SU-DHL-6 (cell line): ENCODE results near the gene NAP1L1.

ENCODE experiments used
- H2AFZ ChIP-seq: fragments of 200-600 bp; sonication (generic); 2 replicates; pipeline ENCODE4 v1.6.1; 2014; ENCODE audit warnings: low read depth, mild to moderate bottlenecking, moderate library complexity, mixed read lengths, antibody characterized with exemption, low read length; ENCODE audit not compliant: severe bottlenecking
- H3F3A ChIP-seq: fragments of 200-600 bp; shearing (Covaris generic); 2 replicates; pipeline ENCODE4 v1.6.0; 2016; ENCODE audit warnings: antibody characterized with exemption, mild to moderate bottlenecking; ENCODE audit not compliant: insufficient read depth
- H3K27ac ChIP-seq: fragments of 200-600 bp; sonication (generic); 2 replicates; pipeline ENCODE4 v1.5.1; 2016; ENCODE audit warnings: low read depth, mild to moderate bottlenecking, low read length, moderate library complexity, mixed read lengths
- H3K27me3 ChIP-seq: fragments of 200-600 bp; sonication (generic), shearing (Covaris generic); 2 replicates; pipeline ENCODE4 v1.6.0; 2014; ENCODE audit warnings: mild to moderate bottlenecking, low read length
- H3K36me3 ChIP-seq: fragments of 200-600 bp; sonication (generic); 2 replicates; pipeline ENCODE4 v1.6.1; 2014; ENCODE audit warnings: mild to moderate bottlenecking, low read length, mixed read lengths
- H3K4me2 ChIP-seq: fragments of 300-600, 200-600 bp; shearing (Covaris generic), sonication (generic); 2 replicates; pipeline ENCODE4 v1.6.0; 2014; ENCODE audit warnings: low read length, low read depth, mild to moderate bottlenecking; ENCODE audit not compliant: poor library complexity, severe bottlenecking
- H3K4me3 ChIP-seq: fragments of 200-600 bp; sonication (generic); 2 replicates; pipeline ENCODE4 v1.5.1; 2014; ENCODE audit warnings: antibody characterized with exemption, low read length, mild to moderate bottlenecking, mixed read lengths; ENCODE audit not compliant: insufficient read depth, poor library complexity, severe bottlenecking
- H3K79me2 ChIP-seq: fragments of 200-600 bp; sonication (generic); 2 replicates; pipeline ENCODE4 v1.6.1; 2014; ENCODE audit warnings: mild to moderate bottlenecking, low read length, moderate library complexity; ENCODE audit not compliant: insufficient read depth
- H3K9ac ChIP-seq: fragments of 200-600 bp; sonication (generic); 2 replicates; pipeline ENCODE4 v1.7.0; 2014; ENCODE audit warnings: mild to moderate bottlenecking, low read length
- H3K9me2 ChIP-seq: fragments of 200-600 bp; sonication (generic); replicated peaks from 2 replicates; pipeline ENCODE4 v1.6.1; 2014; ENCODE audit warnings: low read length; ENCODE audit not compliant: insufficient read depth
- H3K9me3 ChIP-seq: fragments of 200-600 bp; sonication (generic); 2 replicates; pipeline ENCODE4 v1.6.1; 2014; ENCODE audit warnings: low read length, mixed read lengths; ENCODE audit not compliant: insufficient read depth
- H4K20me1 ChIP-seq: fragments of 200-600 bp; sonication (generic); 2 replicates; pipeline ENCODE4 v1.6.1; 2014; ENCODE audit warnings: low read depth, mild to moderate bottlenecking, antibody characterized with exemption, low read length, moderate library complexity, mixed read lengths
- CTCF ChIP-seq: fragments of 200-600 bp; sonication (generic); IDR thresholded peaks from one replicate; pipeline ENCODE4 v1.5.1; 2017; ENCODE audit warnings: antibody characterized with exemption, mild to moderate bottlenecking, low read length, moderate library complexity; ENCODE audit not compliant: insufficient read depth, poor library complexity, severe bottlenecking
- EZH2phosphoT487 ChIP-seq: fragments of 200-600 bp; sonication (generic), shearing (Covaris generic); conservative IDR thresholded peaks from 2 replicates; pipeline ENCODE4 v1.6.1; 2018; ENCODE audit warnings: mild to moderate bottlenecking, antibody characterized with exemption, low read length, moderate library complexity, mixed read lengths

NAP1L1 gene

GRCh38 chr12:76084863-76085519 is 506 bp upstream of the NAP1L1 start:
- Histone ChIP-seq H3K4me3 (peak overlapping the region; percentile 74), H3K9me2 (no peaks in the 10 kb centered on the region), H4K20me1 (peaks cover 28% of the 10 kb centered on the region), H3F3A (no peaks in the 10 kb centered on the region), H3K27ac (peak overlapping the region; percentile 18; the same call in 1 of the 2 replicates), H3K79me2 (peaks cover 44% of the 10 kb centered on the region), H3K4me2 (peak overlapping the region; percentile 58), H3K9me3 (no peaks in the 10 kb centered on the region), H3K36me3 (peaks cover 9% of the 10 kb centered on the region; the same call in 1 of the 2 replicates), H3K27me3 (no peaks in the 10 kb centered on the region), H3K9ac (peak overlapping the region; percentile 93), H2AFZ (peak overlapping the region; percentile 62)
- TF ChIP-seq EZH2phosphoT487, result no peak
- TF ChIP-seq CTCF, result peak; percentile 52

GRCh38 chr12:76083246-76083903 is 1.1 kb downstream of the NAP1L1 start:
- Histone ChIP-seq H3F3A (0 out of 2 replicates have a peak, but pooled peaks cover 5% of the 10 kb centered on the region), H3K79me2 (peaks cover 60% of the 10 kb centered on the region), H4K20me1 (peaks cover 43% of the 10 kb centered on the region), H3K4me2 (peak overlapping the region; percentile 96), H2AFZ (peak overlapping the region; percentile 86), H3K9ac (peak overlapping the region; percentile 93), H3K36me3 (peaks cover 10% of the 10 kb centered on the region), H3K4me3 (peak overlapping the region; percentile 74), H3K27me3 (no peaks in the 10 kb centered on the region), H3K9me2 (no peaks in the 10 kb centered on the region), H3K9me3 (no peaks in the 10 kb centered on the region), H3K27ac (peak overlapping the region; percentile 81)
- TF ChIP-seq CTCF (no peak), EZH2phosphoT487 (no peak)

DNA sequence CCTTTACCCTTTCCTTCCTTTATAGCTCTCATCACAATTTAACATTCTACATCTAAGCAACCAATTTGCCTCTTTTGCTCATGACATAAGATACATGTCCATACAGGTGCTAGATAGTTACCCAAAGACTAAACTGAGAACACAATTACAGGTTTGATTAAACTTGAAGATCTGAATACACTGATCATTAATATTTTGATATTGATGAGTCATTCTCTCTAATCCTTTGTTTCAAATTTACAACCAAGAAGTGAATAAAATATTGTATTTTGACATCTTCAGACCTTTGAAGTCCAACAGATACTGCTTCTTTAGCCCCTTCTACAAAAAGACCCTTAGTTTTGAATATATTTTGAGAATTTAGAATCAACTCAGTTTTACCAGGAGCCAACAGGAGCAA is 2.6 kb downstream of the NAP1L1 start:
- Histone ChIP-seq H3K4me2 (peak overlapping the region; percentile 96), H3K36me3 (peaks cover 15% of the 10 kb centered on the region), H2AFZ (no peak overlapping the region), H4K20me1 (peaks cover 56% of the 10 kb centered on the region), H3K9me2 (no peaks in the 10 kb centered on the region), H3K27me3 (no peaks in the 10 kb centered on the region), H3K79me2 (peaks cover 75% of the 10 kb centered on the region), H3K9ac (peak overlapping the region; percentile 93), H3K9me3 (no peaks in the 10 kb centered on the region), H3K27ac (peak overlapping the region; percentile 21), H3K4me3 (peak overlapping the region; percentile 74), H3F3A (0 out of 2 replicates have a peak, but pooled peaks cover 9% of the 10 kb centered on the region)
- no peak for TF ChIP-seq CTCF
- no peak for TF ChIP-seq EZH2phosphoT487
